Activated T-cell treated with anti-CD3 and anti-CD28 coated beads, Interleukin-2, amount 50 U/mL, for 1 hour (primary cell): Measurements from ENCODE around the gene ABTB2.

Experiments used
- DNase-seq: peaks from one replicate; pipeline ENCODE4 v3.0.0-alpha.2; 2020

Gene ABTB2

DNA sequence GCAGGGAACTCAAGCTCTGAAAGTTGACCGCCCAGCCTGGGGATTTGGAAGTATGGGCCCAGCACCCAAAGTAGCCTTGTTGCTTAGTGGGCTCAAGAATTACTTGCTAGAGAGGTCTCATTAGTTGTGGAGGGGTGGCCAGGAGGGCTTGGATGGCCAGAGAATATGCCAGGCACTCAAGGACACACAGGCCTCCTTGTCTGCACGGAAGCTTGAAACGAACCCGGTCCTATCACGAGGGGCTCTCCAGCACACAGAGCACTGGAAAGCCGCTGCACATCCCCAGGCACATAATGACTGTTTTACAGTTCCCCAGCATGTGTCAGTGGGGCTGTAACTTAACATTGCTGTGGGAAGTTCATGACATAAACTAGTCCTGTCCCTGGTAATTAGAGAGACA lies 196.4 kb downstream of the ABTB2 start:
- DNase-seq, result no peak

DNA sequence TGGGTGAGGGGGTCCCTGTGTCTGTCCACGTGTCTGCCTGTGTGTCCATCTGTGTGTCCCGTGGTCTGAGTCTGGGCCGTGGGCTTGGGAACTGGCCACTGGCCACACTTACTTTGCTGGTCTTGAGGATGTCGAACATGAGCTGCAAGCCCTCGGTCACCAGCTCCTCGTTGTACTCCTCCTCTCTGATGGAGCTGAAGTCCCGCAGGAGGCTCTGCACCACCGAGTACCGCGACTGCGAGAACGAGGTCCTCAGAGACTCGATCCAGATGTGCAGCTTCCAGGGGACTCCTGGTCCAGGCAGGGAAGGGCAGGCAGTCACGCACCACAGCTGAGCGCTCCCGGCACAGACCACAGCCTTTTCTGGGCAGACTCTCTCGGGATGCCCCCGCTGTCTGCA lies 197.0 kb downstream of the ABTB2 start:
- no peak for DNase-seq

DNA sequence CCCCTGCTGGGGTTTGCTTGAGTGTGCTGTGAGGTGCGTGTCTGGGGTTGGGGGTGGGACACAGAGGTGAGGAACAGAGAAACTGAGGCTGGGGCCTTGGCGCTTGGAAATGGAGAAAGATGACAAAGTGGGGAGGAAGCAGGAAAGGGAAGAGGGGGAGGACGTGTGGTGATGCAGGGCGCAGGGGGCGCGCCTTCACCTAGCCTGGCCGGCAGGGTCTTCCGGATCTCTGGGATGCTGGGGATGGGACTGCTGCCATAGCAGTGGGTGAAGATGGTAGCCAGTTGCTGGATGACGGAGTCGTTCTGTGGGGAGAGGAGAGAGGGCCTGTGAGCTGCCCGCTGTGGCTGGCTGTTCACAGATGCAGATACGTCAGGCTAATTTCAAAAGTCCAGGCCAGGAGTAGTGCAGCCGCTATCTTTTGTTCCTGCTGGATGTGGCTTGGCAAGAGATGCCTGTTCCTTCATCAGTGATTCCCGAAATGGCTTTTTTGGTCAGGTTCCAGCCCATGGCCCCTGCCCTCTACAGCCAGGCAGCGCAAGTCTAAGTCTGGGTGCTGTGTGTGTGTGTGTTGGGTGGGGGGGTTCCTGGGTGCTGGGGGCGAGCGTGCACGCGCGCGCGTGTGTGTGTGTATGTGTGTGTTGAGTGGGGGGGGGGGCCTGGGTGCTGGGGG lies 197.6 kb downstream of the ABTB2 start:
- DNase-seq, result no peak

DNA sequence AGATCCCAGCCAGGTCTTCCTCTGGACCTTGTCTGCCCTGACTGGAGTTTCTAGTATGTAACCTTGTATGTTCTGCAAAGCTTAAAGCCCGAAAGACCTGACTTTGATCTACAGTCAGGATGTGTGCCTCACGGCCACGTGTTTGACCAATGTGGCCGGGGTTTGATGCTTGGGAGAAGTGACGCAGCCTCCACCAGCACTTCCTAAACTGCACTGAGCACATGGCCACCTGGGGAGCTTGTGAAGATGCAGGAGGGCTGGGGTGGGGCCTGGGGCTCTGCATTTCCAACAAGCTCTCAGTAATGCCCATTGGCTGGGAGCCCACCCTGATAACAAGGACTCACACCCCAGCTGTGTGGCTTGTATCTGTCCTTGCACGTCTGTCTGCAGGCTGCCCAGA lies 199.1 kb downstream of the ABTB2 start:
- DNase-seq, result no peak

DNA sequence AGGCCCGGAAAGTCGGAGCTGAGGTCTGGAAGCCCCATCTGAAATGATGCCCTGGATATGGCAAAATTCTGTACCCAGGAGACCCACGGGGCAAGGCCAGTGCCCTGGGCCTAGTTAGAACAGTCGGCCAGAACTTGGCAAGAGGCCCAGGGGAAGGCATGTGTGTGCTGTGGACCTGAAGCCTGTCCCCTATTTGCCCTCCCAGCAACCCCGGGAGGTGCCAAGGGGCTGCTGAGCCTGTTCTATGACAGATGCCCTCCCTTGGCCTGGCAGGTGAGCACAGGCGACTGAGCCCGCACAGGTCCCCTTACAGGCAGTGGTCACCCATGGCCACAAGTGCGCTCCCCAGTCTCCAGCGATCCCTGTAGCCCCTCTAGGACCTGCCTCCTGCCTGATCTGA lies 200.6 kb downstream of the ABTB2 start:
- DNase-seq, result no peak

DNA sequence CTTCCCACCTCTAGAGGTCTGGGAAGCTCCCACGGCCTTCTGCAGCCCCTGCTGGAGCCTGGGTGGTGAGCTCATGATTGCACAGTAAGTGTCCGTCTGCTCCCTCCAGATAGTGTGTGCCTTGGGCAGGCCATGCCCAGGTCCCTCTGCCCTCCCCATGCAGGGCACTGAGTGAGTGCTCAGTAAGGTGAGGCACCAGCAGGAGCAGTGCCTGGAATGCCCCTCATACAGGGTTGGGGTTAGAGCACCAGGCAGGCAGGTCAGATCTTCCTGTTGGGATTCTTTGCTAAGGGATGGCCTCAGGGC lies 202.1 kb downstream of the ABTB2 start:
- no peak for DNase-seq

DNA sequence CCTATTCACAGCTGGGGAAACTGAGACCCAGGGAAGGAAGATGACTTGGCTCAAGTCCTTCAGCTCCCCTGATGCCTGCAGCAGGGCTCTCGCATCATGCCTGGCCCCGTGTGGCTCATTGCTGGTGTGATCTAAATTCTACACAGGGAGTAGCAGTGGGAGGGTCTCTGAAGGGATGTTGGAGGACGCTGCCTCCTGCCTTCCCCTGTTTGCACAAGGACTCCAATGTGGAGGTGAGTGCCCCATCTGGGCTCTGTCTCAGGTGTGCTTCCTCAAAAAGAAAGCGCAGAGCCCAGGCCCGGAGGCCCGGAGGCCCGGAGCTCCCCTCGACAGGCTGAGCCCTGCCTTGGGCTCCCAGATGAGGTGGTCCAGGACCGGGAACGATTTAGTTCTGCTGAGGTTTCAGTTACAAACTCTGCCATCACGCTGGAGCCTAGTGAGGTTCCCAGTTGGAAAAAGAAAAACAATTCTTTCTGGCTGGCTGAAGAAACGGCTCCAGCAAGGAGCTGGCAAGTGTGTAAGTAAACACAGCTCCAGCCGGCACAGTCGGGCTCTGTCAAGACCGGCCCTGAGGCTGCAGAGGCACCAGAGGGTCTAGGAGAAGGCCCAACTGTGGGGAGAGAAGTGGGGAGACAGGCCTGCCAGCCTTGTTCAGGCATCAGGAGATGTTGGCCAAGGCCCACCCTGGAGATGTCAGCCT lies 202.6 kb downstream of the ABTB2 start:
- DNase-seq, result no peak

DNA sequence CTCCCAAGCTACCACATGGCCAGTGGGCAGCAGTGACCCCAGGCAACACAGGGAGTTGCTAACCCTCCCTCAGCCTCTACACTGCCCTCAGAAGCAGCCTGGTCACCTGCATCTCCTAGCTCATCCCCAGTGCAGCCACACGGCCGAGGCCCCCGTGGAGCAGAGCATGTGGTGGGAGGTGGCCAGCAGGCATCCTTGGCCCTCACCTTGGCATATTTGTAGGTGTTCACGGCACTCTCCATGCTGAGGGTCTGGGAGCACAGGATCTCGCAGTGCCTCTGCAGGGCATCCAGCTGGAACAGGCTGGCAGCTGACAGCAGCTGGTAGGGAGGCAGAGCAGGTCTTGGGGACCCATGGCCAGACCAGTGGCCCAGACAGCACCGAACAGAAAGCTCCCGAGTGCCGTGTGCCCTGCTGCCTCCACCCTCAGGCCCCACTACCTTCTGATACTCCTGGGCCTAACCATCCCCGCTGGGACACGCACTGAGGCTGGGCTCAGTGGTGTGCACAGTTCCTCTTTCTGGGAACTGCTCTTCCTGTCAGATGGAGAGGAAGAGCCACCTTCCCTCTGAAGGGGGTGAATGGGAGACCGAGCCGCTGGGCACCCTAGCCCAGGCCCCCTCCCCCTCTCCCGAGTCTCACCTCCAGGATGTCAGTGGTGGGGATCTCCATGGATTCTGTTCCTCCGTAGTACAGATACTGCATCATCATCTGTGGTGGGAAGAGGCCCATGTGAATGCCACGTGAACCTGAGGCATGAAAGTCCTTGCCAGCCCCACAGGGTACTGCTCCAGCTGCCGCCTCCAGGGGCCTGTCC lies 203.5 kb downstream of the ABTB2 start:
- no peak for DNase-seq

DNA sequence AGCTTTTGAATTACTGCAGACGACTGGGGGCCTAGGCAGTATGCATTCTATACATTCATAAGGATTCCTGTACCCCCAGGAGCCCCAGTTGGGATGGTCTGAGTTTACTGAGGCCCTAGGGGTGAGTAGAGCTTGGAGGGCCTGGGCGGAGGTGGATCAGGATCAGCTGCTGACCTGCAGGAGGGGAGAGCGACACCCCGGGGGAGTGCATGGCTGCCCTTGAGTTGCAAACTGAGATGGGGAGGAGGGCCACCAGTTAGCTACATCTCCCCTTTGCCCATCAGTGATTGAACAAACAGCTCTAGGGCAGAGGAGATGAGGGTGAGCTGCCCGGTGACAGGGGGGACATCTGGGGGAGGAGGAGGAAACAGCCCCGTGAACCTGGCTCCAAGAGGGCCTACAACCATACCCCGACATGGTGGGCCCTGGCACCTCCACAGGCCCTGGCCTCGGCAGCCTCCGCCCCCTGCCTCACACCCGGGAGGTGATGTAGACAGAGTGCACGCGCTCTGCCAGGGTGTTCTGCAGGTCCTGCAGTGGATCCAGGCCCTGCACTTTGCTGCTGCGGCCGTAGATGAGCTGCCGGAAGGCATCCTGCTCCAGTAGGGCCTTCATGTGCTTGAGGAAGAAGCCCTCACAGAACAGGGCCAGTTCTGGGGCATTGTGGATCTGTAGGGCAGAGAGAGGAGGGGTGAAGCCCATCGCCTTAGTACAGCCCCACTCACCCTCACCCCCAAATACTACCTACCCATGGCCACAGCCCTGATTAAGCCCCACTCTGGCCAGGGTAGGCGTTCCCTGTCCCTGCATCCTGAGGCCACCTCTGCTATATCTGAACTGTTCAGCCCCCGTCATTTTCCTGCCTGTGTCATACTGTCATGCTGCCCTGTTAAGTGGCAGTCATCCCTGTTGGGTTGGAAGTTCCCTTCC lies 205.6 kb downstream of the ABTB2 start:
- DNase-seq, result no peak

DNA sequence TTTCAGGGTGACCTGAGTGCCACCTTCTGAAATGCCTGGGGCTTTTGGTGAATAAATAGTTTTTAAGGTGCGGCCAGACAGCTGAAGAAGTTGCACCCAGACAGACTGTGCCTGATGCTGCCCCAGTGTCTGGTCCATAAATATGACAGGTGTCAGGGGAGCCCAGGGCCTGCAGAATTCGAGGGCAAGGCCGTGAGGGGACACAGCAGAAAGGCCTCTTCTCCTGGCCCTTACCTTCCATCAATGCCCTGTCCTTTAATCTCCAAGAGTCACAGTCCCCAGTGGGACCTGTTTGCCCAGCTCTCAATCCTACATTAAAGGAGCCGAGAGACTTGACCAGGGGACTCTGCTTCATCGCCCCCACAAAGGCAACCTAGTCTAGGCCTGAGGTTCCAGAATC lies 206.6 kb downstream of the ABTB2 start:
- DNase-seq, result no peak

DNA sequence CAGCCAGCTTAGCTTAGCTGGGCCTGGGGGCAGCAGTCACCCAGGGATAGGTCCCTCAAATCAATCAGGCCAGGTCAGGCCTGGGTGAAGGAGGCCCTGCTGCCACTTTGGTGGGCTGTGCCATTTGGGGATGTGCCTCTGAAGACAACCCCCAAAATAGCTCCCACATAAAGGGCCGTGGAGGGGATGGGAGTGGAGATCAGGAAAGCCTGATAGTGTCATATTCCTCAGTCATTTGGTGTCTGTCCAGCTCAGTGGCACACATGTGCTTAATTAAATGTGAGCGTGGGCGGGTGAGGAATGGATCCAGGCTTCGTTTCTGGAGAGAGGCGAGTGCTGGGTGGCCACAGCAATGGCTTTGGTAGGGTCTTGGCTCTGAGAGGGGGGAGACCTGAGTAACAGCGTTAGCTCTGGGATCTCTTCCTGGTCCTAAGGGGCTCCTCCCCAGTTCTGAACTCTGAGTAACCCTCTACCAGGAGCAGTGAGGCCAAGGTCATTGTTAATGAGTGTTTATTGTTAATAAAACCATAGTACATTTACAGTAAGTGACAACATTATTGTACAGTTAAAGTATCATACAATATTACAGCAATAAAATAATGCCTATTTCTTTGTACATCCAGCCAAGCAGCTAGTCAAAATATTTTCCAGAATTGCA lies 207.2 kb downstream of the ABTB2 start:
- no peak for DNase-seq

DNA sequence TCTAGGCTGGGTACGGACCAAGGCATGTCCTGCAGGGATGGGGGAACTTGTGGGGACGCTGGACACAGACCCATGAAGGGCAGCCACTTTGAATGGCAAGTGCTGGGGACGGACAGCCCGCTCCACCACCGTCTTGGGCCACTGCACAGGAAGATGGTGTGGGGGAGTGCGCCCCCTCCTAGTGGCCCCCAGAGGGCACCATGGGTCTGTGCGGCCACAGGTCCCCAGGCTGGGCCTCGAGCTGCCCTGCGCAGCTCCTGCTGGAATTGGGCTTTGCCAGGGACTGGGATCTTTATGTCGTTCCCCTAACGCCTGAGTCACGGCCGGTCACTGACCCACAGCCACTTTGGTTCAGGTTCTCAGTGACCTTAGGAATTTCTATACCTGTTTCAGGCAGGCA lies 208.0 kb downstream of the ABTB2 start:
- DNase-seq, result no peak

DNA sequence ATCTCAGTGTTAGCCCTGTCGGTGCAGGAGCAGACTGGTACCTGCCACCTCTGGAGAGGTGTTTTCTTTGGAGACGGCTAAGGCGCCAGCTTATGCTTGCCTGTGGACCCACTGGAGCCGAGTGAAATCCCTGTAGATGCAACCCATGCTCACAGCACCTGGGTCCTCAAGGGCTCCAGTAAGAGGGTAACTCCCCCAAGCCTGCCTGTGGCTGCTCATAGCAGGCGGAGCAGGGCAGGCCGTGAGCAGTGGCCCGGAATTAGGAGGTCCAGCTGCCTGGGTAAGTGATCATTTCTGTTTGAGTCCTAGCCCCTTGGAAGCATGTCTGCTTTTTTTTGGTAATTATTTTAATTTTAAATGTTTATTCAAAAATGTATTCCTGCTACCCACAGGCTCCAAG lies 208.5 kb downstream of the ABTB2 start:
- no peak for DNase-seq

DNA sequence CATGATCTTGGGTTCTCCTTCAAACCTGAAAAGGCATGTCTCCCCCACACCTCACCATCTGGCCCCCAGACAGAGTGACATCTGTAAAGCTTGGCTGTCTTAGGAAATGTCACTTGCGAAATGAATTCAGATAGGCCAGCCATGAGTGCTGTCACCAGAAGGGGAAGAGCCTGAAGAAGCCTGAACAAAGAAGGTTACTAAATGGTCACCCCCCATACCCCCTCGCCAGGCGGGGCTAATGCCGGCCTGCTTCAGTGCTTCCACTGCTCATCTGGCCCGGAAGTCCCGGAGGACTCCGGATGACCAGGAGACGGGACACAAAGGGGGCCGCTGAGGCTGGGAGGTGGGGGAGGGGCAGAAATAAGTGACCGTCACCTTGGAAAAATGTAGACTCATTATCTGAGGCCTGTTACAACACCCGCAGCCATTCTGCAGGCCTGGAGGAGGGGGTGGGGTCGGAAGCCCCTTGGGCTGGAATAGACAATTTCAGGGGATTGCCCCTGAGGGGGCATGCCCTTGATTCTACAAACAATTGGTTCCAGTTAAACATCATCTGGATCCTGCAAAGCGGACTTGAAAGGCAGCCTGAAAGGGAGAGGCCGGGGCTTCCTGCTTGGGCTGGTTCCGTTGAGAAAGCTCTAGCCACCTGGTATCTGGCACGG lies 209.2 kb downstream of the ABTB2 start:
- DNase-seq, result no peak

DNA sequence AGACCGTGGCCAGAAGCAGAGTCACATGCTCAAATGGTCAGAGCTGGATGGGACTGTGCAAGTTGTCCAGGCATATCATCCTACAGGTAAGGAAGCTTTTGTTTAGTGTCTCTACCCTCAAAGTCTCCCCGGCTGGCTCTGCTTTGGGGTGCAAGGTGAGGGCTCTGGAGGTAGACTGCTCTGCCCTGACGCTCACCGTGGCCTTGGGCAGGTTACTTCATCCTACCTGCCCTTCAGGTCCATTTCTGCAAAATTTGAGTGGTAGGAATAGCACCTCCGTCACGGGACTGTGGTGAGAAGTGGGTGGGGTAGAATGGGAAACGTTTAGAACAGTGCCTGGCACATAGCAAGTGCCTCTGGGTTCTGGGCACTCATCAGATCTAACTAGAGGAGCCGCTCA lies 210.2 kb downstream of the ABTB2 start:
- DNase-seq, result no peak

DNA sequence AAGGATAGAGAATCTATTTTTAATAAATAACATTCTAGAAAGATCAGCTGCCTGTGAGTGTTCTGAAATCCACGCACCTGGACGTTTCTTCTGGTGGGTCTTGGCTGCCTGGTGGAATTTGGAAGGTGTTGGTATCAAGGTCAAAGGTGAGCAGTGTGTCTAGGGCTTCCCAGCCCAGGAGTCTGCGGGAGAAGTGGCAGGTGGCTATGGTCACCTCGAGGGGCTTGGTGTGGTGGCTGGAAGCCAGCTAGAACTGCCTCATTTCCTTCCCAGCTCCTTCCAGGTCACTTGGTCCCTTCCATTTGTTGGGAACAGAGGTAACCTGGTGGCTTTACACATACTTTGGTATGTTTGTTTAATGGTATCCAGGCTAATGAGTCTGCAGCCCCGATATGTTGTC lies 210.9 kb downstream of the ABTB2 start:
- no peak for DNase-seq

DNA sequence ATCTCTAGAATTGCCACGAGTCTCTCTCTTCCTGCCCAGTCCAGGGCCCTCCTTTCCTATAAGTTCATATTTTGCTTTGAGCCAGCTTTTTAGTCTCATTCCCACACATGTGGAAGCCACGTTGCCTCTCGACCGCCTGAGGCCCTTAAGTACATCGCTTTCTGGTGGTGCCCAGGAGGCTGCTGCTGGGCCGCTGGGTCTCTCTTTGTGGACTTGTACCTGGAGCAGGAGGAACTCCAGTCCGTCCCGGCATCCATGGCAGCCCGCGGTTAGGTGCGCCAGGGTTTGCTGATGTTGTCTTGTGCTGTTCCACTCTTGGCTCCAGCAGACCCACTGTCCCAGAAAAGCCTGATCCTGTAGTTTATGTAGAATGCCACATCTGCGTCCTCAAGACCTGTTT lies 211.4 kb downstream of the ABTB2 start:
- DNase-seq, result no peak

DNA sequence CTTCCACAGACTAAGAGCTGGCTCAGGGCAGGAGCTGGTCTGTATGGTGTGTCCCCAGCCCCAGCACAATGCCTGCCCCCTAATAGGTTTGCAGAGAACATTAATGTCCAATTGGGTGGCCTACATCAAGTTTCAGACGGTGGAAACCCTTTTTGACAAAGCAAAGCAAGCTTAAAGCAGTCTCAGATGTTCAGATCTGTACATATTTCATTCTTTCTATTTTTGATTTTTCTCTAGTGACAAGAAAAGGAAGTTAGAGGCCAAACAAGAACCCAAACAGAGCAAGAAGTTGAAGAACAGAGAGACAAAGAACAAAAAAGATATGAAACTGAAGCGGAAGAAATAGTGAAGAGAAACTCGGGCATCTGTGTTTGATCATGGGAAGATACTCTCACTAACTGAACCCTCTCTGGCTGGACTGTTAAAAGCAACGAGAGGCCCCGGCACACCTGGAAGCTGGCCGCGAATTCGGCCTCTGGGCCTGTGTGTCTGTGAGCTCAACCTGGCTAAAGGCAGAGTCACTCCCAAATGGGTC lies 211.9 kb downstream of the ABTB2 start:
- no peak for DNase-seq

DNA sequence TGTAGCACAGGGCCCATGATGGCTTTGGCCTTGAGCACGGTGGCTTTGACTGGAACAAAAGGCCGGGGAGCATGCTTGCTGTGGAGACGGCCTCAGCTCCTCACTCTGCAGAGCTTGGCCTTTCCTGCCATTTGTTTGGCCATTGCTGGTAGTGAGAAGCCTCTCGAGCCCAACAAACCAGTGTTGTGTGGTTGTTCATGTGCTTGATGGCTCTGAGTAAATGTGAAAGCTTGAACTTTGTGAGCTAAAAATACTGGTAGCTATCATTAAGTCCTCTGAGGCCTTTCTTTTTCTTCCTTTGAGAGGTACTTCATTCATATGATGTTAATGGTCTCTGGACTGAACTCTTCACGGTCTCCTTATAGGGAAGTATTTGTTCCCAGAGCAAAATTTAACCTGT lies 212.7 kb downstream of the ABTB2 start:
- no peak for DNase-seq

DNA sequence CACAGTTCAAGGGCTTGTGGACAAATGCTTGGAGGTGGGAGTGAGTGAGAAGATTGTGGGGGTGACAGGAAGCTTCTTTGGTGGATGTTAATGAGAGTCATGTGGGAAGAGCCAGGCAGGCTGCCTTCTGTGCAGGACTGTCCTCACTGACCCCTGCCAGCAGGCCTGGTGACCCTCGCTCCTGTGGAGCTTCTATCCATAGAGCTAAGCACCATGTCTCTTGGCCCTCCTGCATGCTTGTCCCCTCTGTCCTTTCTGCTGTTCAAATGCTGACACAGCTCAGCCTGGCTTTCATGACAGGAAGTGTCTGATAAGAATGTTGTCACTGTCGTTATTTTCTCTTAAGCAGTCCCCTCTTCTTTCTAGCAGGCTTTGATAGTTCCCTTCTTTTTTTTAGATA lies 214.8 kb downstream of the ABTB2 start:
- DNase-seq, result no peak

DNA sequence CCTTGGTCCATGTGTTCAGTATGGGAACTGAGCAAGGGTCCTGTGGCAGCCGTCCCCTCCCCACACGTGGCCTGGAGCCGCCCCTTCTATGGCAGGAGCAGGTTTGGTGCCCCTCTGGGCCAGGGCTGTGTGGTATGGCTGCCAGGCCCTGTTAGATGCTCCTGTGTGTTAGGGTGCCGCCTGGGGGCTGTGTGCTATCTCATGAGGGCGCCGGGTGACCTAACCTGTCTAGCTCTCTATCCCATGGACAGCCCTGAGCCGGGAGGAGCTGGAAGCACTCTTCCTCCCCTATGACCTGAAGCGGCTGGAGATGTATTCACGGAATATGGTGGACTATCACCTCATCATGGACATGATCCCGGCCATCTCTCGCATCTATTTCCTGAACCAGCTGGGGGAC lies 217.7 kb downstream of the ABTB2 start:
- DNase-seq, result no peak

DNA sequence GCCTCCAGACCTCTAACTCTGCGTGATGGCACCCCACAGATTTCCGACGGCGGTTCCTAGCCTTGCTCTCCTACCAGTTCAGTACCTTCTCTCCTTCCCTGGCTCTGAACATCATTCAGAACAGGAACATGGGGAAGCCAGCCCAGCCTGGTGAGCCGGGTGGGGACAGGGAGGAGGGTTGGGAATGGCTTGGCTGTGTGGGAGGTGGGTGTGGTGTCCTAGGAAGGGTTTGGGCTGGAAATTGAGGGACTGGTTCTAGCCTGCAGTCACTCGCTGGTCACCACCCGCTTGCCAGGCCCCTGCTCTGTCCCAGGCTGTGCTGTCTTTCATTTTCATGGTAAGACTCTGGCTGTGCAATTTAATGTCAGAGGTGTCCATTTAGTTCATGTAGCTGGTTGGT lies 218.5 kb downstream of the ABTB2 start:
- no peak for DNase-seq
